Panc1 (cell line): ENCODE data around the gene FPGS.
"Not testable (repeated sequence)": the region's sequence is repeated elsewhere in the genome, so short reads cannot be mapped to it uniquely, and the experiment has no call there.

Source experiments
- CTCF ChIP-seq: fragments of 450-650 bp; IDR thresholded peaks from 2 replicates; pipeline ENCODE4 v1.5.1; 2017; ENCODE audit warnings: mild to moderate bottlenecking
- POLR2AphosphoS5 ChIP-seq: IDR thresholded peaks from 2 replicates; pipeline ENCODE4 v1.6.1; 2012; ENCODE audit warnings: mild to moderate bottlenecking, low read depth, low read length, moderate library complexity
- REST ChIP-seq, 2 experiments: IDR thresholded peaks; 2 replicates each; pipeline ENCODE4 v1.6.1; 2011 to 2012; ENCODE audit warnings: low read depth in 2 of 2, control low read depth in 1 of 2, low read length in 1 of 2, mild to moderate bottlenecking in 1 of 2, moderate library complexity in 1 of 2; ENCODE audit not compliant: insufficient read depth in 1 of 2
- TCF7L2 ChIP-seq: IDR thresholded peaks from 2 replicates; pipeline ENCODE4 v1.6.1; 2011; ENCODE audit warnings: mild to moderate bottlenecking, low read depth, low read length, inconsistent platforms

DNA sequence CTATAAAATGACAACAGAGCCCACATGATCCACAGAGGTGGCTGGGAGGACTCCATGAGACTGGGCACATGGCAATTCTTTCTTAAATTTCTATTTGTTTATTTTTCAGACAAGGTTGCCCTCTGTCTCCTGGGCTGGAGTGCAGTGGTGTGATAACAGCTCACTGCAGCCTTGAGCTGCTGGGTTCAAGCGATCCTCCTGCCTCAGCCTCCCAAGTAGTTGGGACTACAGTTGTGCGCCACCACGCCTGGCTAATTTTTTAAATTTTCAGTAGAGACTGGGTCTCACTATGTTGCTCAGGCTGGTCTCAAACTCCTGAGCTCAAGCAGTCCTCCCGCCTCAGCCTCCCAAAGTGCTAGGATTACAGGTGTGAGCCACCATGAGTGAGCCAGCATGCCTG lies 42.9 kb downstream of the FPGS start:
- TF ChIP-seq CTCF; POLR2AphosphoS5; REST (IDR thresholded peaks at IDR 0.05; ENCODE audit: insufficient read depth in 1 of 2, low read depth in 2 of 2, low read length in 1 of 2); TCF7L2: not testable (repeated sequence)
